NCI-H82 (cell line): ENCODE measurements around the gene ZNF354C.

Experiments used
- DNase-seq: peaks from one replicate; lab custom pipeline; 2025; lab: John Stamatoyannopoulos, UW

Gene ZNF354C

DNA sequence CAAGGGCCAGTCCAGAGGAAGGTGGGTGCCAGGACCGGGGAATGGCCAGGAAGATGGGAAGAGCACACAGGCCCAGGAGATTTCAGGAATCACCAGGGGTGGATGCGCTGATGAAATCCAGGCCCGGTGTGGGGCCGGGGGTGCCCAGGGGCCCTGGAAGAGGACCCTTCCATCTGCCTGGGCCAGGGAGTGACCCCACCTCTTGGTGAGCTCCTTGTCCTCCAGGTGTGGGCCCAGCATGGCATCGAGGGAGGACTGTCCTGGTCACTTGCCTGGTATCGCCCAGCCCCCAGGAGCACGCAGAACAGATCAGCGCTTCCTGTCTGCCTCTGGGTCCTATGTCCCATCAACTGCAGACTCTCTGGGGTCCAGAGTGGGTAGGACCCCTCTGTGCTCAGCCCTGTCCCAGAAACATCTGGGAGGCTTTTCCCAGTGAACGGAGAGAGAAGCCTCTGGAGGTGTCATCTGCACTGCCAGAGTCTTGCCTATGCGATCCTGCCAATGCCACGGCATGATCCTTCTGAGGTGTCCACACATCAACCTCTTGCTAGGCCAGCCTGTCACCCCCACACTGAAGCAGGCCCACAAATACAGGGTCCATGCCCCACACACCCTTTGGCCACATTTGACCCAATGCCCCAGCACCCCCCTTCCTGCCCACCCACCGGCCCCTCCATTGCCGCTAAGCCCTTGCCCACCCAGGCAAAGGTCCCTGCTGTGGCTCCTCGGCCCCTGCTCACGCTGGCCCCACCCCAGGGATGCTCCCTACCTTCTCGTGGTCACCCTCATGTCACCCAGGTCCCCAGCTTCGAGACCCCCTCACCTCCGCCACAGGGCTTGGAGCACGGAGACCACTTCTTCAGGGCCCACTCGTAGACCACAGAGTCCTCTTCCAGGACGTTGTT, 67.2 kb downstream of the ZNF354C start:
- DNase-seq, result no peak

DNA sequence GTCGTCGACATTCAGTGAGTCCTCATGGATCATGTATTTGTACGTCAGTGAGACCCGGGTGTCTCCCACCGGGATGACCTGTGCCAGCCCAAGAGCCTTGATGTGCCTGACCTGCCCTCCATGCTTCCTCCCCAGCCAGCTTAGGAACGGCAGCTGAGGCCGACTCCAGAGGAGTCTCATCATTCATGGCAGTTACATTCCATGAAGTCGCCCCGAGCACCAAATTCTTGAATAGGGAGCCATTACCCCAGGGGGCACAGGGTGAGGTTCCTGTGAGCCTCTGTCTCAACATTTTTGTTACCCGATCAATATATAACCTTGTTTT, 67.8 kb downstream of the ZNF354C start:
- DNase-seq, result no peak

DNA sequence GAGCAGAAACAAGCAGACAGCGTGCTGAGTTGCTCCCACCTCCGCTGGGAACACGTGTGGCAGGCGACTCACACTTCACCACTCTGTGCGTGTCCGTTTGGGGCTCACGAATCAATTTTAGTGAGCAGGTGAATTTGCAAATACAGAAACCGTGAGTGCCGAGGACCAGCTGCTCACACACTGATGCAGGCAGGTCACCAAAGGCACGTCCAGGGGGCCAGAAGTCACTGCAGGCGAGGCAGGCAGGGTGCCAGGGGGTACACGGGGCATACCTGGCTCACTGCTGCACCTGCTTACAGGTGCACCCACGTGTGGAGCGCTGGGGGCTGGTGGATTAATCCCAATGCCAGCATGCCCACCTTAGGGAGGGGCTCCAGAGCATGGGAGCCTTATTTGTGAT, 68.8 kb downstream of the ZNF354C start:
- DNase-seq, result no peak

GRCh38 chr5:179129607-179130071, 69.5 kb downstream of the ZNF354C start:
- DNase-seq, result no peak

- no peak for DNase-seq
Measured at GRCh38 chr5:179130101-179130681, 70.0 kb downstream of the ZNF354C start.

- no peak for DNase-seq
Measured at GRCh38 chr5:179131321-179131835, 71.2 kb downstream of the ZNF354C start.

GRCh38 chr5:179131886-179132585, 71.9 kb downstream of the ZNF354C start:
- DNase-seq, result no peak

DNA sequence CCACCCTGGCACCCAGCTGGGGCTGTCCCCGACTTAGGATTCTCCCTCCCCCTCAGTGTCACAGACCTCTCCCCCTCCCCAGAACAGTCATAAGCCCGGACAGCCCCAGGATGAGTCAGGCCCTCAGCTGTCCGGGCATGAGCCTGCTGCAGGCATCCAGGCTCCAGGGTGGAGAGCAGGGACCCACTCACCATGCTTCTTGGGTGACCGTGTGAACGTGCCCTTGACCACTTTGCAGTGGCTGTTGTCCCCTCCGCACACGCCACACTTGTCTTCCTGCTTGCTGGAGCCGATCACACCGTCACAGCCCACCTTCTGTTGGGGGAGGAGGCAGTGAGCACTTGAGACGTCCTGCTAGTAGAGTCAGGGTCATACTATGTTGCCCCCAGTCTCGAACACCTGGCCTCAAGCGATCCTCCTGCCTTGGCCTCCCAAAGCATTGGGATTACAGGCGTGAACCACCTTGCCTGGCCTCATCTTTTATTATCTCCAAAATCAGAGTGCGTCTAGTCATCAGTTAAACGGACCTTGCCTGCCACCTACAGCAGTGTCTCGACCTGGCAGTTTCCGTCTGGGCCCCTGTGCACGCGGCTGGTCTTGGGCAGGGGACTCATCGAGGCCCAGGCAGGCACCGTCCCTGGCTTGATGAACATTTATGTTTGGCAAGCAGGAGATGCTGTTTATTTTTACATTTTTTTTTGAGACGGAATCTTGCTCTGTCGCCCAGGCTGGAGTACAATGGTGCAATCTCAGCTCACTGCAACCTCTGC, 72.6 kb downstream of the ZNF354C start:
- DNase-seq, result no peak
